Activated naive CD8-positive, alpha-beta T cell treated with anti-CD3 and anti-CD28 coated beads for 36 hours (primary cell): ENCODE measurements around the gene ALDH4A1. TPM values are rescaled to one million over a fixed set of nuclear protein-coding genes. Genes with fewer than 3 reads are reported as not detected.
"Not testable (repeated sequence)": the region's sequence is repeated elsewhere in the genome, so short reads cannot be mapped to it uniquely, and the experiment has no call there.

ENCODE experiments used
- DNase-seq: peaks from one replicate; pipeline ENCODE4 v3.0.0; 2021
- H3K27ac Mint-ChIP-seq: one replicate; pipeline ENCODE4 v1.8.0; 2022; ENCODE audit warnings: mild to moderate bottlenecking, moderate library complexity, mixed read lengths
- H3K27me3 Mint-ChIP-seq: one replicate; pipeline ENCODE4 v1.8.0; 2022; ENCODE audit warnings: mild to moderate bottlenecking, mixed read lengths
- H3K36me3 Mint-ChIP-seq: one replicate; pipeline ENCODE4 v1.8.0; 2021; ENCODE audit warnings: mild to moderate bottlenecking, mixed read lengths
- H3K4me1 Mint-ChIP-seq: one replicate; pipeline ENCODE4 v1.8.0; 2021; ENCODE audit warnings: mixed read lengths
- H3K4me3 Mint-ChIP-seq: one replicate; pipeline ENCODE4 v1.8.0; 2022; ENCODE audit warnings: mild to moderate bottlenecking, moderate library complexity, mixed read lengths
- H3K9me3 Mint-ChIP-seq: one replicate; pipeline ENCODE4 v1.8.0; 2022; ENCODE audit warnings: mixed read lengths
- total RNA-seq, 2 experiments: library from RNA; stranded (reverse); gene quantifications; one replicate each; pipeline ENCODE4 v1.2.3, GENCODE V29; 2021

ALDH4A1 gene
- total RNA-seq, 2 experiments from 2014 or later, result 3.9 to 4.7 TPM

DNA sequence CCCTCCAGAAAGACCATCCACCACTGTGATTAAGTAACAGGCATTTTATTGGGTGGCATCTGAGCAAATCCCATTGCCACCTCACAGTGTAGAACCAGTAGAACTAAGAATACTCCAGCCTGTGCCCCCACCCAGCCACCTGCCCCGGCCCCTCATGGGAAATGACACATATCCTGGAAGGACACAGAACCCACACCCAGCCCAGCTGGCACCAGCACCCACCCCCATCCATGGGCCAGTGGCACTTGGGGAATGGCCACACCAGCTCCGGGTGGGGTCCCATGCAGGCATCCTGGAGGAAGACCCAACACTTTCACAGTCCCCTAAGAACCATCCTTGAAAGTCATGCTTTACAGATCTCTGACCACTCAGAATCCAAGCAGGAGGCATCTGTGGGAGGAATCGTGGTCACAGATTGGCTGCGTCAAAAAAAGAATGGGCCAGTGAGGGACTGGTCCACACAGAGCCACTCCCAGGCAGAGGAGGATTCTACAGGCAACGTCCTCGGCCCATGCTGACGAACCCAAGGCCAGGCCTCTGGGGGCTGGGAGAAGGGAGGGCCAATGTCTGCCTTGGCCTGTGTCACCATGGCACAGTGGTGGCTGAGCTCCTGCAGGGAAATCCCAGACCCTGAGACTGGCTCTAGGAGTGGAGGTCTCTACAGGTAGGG lies 30.8 kb downstream of the ALDH4A1 start:
- no peaks in the 10 kb centered on the region for H3K36me3 Mint-ChIP-seq
- no peak for DNase-seq
- no peak overlapping the region for H3K4me3 Mint-ChIP-seq
- no peaks in the 10 kb centered on the region for H3K4me1 Mint-ChIP-seq
- peaks cover 5% of the 10 kb centered on the region for H3K27me3 Mint-ChIP-seq
- H3K9me3 Mint-ChIP-seq, result no peaks in the 10 kb centered on the region
- no peak overlapping the region for H3K27ac Mint-ChIP-seq

DNA sequence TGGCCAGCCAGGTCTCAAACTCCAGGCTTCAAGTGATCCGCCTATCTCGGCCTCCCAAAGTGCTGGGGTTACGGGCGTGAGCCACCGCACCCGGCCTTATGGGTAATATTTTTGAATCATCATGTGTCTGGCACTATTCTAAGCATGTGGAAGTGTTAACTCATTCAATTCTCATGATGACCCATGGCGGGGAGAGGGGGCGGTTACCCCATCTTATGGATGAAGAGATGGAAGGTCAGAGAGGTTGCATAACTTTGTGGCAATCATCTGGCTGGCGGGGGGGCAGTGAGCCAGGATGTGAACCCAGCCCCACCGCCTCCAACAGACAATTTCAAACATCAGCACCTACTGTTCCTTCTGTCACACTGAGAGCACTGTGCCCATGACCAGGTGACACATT lies 31.4 kb downstream of the ALDH4A1 start:
- H3K9me3 Mint-ChIP-seq, result no peaks in the 10 kb centered on the region
- no peak for DNase-seq
- peaks cover 5% of the 10 kb centered on the region for H3K27me3 Mint-ChIP-seq
- no peak overlapping the region for H3K27ac Mint-ChIP-seq
- H3K4me1 Mint-ChIP-seq, result no peaks in the 10 kb centered on the region
- H3K36me3 Mint-ChIP-seq, result no peaks in the 10 kb centered on the region
- H3K4me3 Mint-ChIP-seq, result no peak overlapping the region

DNA sequence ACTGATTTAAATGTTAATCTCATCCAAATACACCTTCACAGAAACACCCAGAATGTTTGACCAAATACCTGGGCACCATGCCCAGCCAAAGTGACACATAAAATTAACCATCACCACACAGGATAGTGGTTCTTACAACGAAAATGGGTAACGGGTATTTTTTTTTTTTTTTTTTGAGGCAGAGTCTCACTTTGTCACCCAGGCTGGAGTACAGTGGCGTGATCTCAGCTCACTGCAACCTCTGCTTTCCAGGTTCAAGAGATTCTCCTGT lies 31.8 kb downstream of the ALDH4A1 start:
- H3K36me3 Mint-ChIP-seq, H3K4me1 Mint-ChIP-seq, H3K27ac Mint-ChIP-seq, H3K9me3 Mint-ChIP-seq, H3K27me3 Mint-ChIP-seq, DNase-seq, H3K4me3 Mint-ChIP-seq: not testable (repeated sequence)

DNA sequence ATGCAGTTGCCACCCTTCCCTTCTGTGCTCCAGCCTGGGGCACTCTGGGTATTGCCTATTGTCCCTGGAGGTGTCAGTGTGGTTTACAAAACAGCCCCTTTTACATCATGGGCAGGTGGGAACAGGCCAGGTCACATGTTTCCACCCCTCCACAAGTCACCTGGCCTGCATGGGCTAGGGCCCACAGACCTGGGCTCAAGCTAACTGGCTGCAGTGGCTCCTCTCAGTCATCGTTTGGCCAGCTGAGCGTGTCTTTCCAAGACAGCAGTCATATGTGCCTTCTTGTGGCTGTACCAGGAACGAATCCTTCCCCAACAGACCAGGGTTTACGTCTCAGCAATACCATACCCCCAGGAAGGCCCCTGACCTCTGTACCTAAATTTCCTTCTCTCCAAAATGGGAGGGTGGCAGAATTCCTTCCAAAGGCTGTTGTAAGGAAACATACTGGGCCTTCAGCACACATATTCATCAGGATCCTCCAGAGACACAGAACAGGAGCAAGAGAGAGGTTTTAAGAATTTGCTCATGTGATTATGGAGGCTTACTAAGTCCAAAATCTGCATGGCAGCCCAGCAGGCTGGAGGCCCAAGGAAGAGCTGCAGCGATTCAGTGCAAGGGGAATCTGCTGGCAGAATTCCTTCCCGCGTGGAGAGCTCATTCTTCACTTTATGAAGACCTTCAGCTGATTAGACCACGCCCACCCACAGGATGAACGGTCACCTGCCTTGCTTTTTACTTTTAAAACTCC lies 32.3 kb downstream of the ALDH4A1 start:
- peaks cover 8% of the 10 kb centered on the region for H3K27me3 Mint-ChIP-seq
- no peaks in the 10 kb centered on the region for H3K4me1 Mint-ChIP-seq
- no peak for DNase-seq
- H3K27ac Mint-ChIP-seq, result no peak overlapping the region
- H3K9me3 Mint-ChIP-seq, result no peaks in the 10 kb centered on the region
- no peak overlapping the region for H3K4me3 Mint-ChIP-seq
- H3K36me3 Mint-ChIP-seq, result no peaks in the 10 kb centered on the region

DNA sequence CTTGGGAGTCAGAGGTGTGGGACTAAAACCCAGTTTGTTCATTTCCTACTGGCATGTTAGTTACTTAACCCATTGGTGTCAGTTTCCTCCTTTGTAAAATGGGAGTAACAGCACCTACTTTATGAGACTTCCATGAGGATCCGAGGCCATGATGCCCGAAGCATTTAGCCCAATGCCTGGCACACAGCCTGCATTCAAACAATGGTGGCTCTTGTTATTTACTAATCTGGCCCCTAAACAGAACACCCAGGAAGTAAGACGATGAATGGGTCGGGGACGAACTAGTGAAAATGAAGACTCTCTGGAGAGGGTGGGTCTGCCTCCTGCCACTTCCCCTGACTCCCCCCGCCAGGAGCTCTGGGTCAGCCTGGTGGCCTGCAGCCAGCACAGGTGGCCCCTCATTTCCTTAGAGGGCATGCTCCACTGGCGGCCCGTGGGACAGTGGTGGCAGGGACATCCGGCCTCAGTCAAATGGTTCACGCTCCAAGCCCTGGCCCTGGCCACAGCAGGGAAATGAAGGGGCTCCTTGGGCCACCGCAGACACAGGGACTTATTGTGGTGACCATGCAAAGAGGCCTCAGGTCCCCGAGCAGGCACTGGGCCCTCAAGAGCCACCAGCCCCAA lies 33.4 kb downstream of the ALDH4A1 start:
- no peak overlapping the region for H3K4me3 Mint-ChIP-seq
- no peaks in the 10 kb centered on the region for H3K9me3 Mint-ChIP-seq
- no peak overlapping the region for H3K27ac Mint-ChIP-seq
- no peak for DNase-seq
- peaks cover 8% of the 10 kb centered on the region for H3K27me3 Mint-ChIP-seq
- no peaks in the 10 kb centered on the region for H3K36me3 Mint-ChIP-seq
- no peaks in the 10 kb centered on the region for H3K4me1 Mint-ChIP-seq

DNA sequence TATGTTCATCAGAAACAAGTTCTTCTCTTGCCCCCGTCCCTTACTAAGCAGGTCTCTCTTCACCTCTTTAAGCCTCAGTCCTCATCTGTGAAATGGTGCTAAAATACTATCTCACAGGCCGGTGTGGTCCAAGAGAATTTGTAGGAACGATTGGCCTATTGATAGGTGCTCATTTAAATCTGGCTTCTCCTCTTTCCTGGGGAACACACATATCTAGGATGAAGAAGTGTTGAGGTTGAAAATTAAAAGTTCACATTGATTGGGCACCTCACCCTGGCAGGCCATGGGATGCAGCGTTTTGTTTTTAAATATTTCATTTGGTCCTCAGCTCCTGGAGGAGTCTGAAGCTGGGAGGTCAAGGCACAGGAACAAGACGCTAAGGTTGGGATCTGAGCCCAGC lies 34.0 kb downstream of the ALDH4A1 start:
- Mint-ChIP-seq H3K9me3 (no peaks in the 10 kb centered on the region), H3K36me3 (no peaks in the 10 kb centered on the region), H3K4me1 (no peaks in the 10 kb centered on the region), H3K27ac (no peak overlapping the region), H3K27me3 (peaks cover 8% of the 10 kb centered on the region), H3K4me3 (no peak overlapping the region)
- DNase-seq, result no peak

DNA sequence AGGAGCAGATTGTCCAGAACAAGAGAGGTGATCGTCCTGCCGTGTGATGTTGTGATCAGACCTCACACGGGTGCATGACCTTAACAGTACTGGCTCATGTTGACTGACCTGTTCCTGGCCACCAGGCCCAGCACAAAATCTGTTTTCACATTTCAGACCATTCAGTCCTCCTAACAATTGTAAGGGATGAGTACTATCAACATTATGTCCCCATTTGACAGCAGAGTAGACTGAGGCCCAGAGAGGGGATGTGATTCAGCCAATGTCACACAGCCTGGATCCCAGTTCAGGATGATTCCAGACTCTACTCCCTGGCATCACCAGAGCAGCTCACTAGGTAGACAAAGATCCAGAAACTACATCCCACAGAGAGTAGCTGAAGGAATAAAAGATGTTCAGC lies 35.5 kb downstream of the ALDH4A1 start:
- no peak overlapping the region for H3K4me3 Mint-ChIP-seq
- no peaks in the 10 kb centered on the region for H3K9me3 Mint-ChIP-seq
- no peak for DNase-seq
- H3K4me1 Mint-ChIP-seq, result no peaks in the 10 kb centered on the region
- no peaks in the 10 kb centered on the region for H3K36me3 Mint-ChIP-seq
- H3K27me3 Mint-ChIP-seq, result peaks cover 8% of the 10 kb centered on the region
- no peak overlapping the region for H3K27ac Mint-ChIP-seq

DNA sequence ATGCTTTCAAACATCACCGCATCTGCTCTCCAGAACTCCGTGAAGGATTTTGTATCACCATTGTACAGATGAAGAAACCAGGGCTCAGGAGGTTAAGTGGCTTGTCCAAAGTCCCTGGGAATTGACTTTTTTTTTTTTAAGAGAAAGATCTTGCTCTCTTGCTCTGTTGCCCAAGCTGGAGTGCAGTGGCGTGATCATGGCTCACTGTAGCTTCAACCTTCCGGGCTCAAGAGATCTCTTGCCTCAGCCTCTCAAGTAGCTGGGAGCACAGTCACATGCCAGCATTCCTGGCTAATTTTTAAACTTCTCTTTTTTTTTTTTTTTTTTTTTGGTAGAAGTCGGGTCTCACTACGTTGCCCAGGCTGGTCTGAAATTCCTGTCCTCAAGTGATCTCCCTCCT lies 36.0 kb downstream of the ALDH4A1 start:
- Mint-ChIP-seq H3K4me1 (no peaks in the 10 kb centered on the region), H3K9me3 (no peaks in the 10 kb centered on the region), H3K27ac (no peak overlapping the region), H3K36me3 (no peaks in the 10 kb centered on the region), H3K27me3 (peaks cover 8% of the 10 kb centered on the region), H3K4me3 (no peak overlapping the region)
- no peak for DNase-seq

DNA sequence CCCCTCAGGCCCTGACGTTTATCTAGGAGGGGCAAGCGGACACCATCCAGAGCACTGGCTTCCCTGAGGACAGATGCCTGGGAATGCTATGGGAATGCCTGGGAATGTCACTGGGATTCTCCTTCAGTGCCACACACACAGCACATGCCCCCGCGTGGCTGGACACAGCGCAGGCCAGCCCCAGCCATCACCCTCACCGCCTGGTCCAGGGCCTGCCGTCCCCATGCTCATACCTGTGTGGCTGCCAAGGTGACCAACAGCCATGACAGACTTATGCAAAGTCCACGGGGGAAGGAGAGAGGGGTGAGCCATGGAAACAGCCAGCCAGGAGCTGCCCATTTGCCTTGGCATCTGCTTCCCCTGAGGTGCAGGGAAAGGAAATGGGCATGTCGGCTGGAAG lies 37.2 kb downstream of the ALDH4A1 start:
- no peak overlapping the region for H3K27ac Mint-ChIP-seq
- no peaks in the 10 kb centered on the region for H3K9me3 Mint-ChIP-seq
- no peak overlapping the region for H3K4me3 Mint-ChIP-seq
- peaks cover 8% of the 10 kb centered on the region for H3K27me3 Mint-ChIP-seq
- no peaks in the 10 kb centered on the region for H3K4me1 Mint-ChIP-seq
- no peaks in the 10 kb centered on the region for H3K36me3 Mint-ChIP-seq
- DNase-seq, result no peak

DNA sequence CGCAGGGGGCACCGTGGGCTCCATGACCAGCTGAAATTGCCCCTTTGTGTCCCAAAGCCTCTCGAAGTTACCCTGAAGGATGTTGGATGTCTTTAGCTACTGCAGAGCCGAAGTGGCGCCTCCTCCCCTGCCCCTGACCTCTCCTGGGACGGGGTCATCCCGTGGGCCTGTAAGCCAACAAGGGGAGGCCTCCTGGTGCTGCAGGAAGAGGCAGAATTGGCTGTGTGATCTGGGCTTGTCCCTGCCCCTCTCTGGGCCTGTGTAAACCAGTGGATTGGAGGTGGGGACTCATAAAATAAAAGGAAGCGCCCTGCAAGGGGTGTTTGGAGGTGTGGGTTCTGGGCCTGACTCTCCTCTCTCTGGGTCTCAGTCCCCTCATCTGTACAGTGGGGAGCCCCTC lies 40.8 kb downstream of the ALDH4A1 start:
- Mint-ChIP-seq H3K27ac (no peak overlapping the region), H3K27me3 (peaks cover 4% of the 10 kb centered on the region), H3K9me3 (no peaks in the 10 kb centered on the region), H3K4me1 (no peaks in the 10 kb centered on the region), H3K4me3 (no peak overlapping the region), H3K36me3 (no peaks in the 10 kb centered on the region)
- DNase-seq, result no peak

DNA sequence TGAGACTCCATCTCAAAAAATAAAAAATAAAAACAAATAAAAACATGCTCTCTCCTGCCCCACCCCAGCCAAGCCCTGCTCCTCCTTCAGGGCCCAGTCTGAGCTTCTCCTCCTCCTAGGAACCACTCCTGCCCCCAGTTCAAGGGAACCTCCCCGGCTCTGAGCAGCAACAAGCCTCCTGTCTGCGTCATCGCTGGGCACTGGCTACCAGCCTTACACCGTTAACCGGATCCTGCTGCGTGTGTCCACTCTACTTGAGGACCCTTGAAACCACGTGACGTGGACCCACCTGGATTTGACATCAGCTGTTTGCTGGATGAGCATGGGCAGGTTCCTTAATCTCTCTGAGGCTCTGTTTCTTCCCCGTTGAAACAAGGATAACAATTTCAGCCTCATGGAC lies 41.3 kb downstream of the ALDH4A1 start:
- Mint-ChIP-seq H3K4me3 (no peak overlapping the region), H3K27ac (no peak overlapping the region), H3K36me3 (no peaks in the 10 kb centered on the region), H3K9me3 (no peaks in the 10 kb centered on the region), H3K4me1 (no peaks in the 10 kb centered on the region), H3K27me3 (peaks cover 3% of the 10 kb centered on the region)
- no peak for DNase-seq

DNA sequence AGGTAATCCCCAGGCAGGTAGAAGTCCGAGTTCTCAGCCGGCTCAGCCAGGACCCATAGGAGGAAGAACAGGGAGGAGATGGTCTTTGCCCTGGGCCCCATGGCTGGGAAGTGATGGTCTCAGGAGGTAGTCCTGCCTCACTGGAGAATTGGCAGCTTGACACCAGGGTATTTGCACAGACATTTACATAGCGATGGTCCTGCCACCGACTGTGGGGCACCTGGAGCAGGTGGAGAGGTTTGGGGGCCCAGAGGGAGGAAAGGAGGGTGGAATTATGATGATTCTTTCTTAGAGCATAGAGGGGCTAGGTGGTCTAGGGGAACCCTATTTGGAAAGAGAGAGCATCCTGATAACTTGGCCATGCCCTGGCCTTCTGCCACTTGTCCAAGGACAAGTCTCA lies 42.8 kb downstream of the ALDH4A1 start, which contains the start of gene TAS1R2:
TAS1R2 (minus strand) TSS at position 101 of the 400 bp plus-strand sequence; CDS start at position 101, 0 bp downstream.
- Mint-ChIP-seq H3K9me3 (no peaks in the 10 kb centered on the region), H3K36me3 (no peaks in the 10 kb centered on the region), H3K27ac (no peak within 1 kb of the TSS), H3K27me3 (no peaks in the 10 kb centered on the region), H3K4me1 (no peaks in the 10 kb centered on the region), H3K4me3 (no peak within 1 kb of the TSS)
- DNase-seq, result no peak

DNA sequence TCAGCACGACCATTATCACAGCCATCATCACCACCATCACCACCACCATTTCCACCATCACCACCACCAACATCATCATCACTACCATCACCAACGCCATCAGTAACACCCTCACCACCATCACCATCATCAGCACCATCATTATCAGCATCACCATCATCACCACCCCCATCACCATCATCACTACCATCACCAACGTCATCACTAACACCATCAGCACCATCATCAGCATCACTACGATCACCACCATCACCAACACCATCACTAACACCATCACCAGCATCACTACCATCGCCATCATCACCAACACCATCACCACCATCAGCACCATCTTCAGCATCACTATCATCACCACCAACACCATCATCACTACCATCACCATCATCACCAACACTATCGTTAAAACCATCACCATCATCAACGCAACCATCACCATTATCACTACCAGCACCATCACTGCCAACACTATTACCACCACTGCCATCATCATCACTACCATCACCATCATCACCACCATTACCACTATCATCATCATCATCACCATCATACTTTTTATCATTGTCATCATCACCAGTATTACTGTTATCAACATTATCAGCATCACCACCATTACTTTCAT lies 44.2 kb downstream of the ALDH4A1 start:
- Mint-ChIP-seq H3K9me3 (no peaks in the 10 kb centered on the region), H3K4me3 (no peak overlapping the region), H3K27me3 (no peaks in the 10 kb centered on the region), H3K4me1 (no peaks in the 10 kb centered on the region), H3K27ac (no peak overlapping the region), H3K36me3 (no peaks in the 10 kb centered on the region)
- no peak for DNase-seq

DNA sequence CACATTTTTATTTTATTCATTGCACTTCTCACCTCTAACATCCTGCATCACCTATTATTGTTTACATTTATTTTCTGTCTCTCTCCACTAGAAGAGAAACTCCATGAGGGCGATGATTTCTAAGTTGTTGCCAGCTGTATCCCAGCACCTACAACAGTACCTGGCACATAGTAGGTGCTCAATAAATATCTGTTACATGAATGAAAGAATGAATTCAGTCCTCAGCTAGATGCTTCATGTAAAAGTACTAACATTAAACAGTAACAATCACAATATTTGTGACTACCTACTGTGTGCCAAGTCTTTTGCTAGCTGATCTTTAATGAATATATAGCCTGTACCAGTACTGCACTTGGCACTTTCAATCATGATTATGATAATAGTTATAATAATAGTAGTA lies 45.9 kb downstream of the ALDH4A1 start:
- H3K4me3 Mint-ChIP-seq, result no peak overlapping the region
- H3K36me3 Mint-ChIP-seq, result no peaks in the 10 kb centered on the region
- H3K9me3 Mint-ChIP-seq, result no peaks in the 10 kb centered on the region
- no peak overlapping the region for H3K27ac Mint-ChIP-seq
- DNase-seq, result no peak
- H3K27me3 Mint-ChIP-seq, result no peaks in the 10 kb centered on the region
- H3K4me1 Mint-ChIP-seq, result no peaks in the 10 kb centered on the region

DNA sequence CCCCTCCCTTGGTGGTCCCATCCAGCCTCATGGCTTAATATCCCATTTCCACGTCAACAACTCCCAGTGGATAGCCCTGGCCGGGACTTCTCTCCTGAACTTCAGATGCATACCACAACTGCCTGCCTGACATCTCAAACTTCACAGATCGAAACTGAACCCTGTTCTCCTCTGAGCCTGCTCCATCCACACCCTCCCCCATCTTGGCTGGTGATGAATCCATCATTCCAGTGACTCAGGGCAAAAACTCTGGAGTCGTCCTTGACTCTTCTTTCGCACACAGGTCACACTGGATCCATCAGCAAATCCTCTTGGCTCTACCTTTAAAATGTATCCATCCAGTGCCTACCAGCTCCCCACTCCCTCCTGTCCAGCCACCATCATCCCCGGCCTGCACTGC lies 46.8 kb downstream of the ALDH4A1 start:
- Mint-ChIP-seq H3K4me1 (no peaks in the 10 kb centered on the region), H3K9me3 (no peaks in the 10 kb centered on the region), H3K4me3 (no peak overlapping the region), H3K27ac (no peak overlapping the region), H3K36me3 (no peaks in the 10 kb centered on the region), H3K27me3 (no peaks in the 10 kb centered on the region)
- DNase-seq, result no peak
